ENCODE data around the gene FXYD4. TPM values are rescaled to one million over a fixed set of nuclear protein-coding genes. Genes with fewer than 3 reads are reported as not detected.

FXYD4 gene
- total RNA-seq, 5 donors from 2014 or later (not counting 1 experiment from before 2014, with no cell fraction given), result not detected

GRCh38 chr10:43383204-43383971, 12.0 kb downstream of the FXYD4 start:
- Mint-ChIP-seq H3K27me3 (no peaks in the 10 kb centered on the region), H3K27ac (peak overlapping the region; percentile 47 to 48), H3K36me3 (peaks cover 17% of the 10 kb centered on the region), H3K4me1 (peaks cover 21 to 31% (median 26%) of the 10 kb centered on the region in 3 donors), H3K4me3 (no peak overlapping the region), H3K9me3 (no peaks in the 10 kb centered on the region)
- ChIA-PET POLR2A (no interaction called here), CTCF (interaction anchor here in 1 of 2 donors (0.6 kb wide), 1 partner anchor 178 kb away, joined by 4 read pairs; no protein-coding TSS in a partner anchor)
- H3K36me3 ChIP-seq (ENCODE audit: control insufficient read depth in 2 of 2, extremely low read depth in 1 of 2, insufficient read depth in 1 of 2, low read length in 1 of 2), result peaks cover 0 to 33% of the 10 kb centered on the region in 2 donors
- no peaks in the 10 kb centered on the region for H3K27me3 ChIP-seq (replicated peaks in 1 of 2; ENCODE audit: control insufficient read depth in 2 of 2, extremely low read depth in 1 of 2, insufficient read depth in 2 of 2, low read length in 1 of 2)
- DNase-seq, result no peak
- no peak for ATAC-seq (replicated peaks in 1 of 4)
- H3K9me3 ChIP-seq, result no peaks in the 10 kb centered on the region
- peaks cover 4 to 5% of the 10 kb centered on the region in 2 experiments for H3K4me1 ChIP-seq (ENCODE audit: control insufficient read depth in 1 of 2, extremely low read depth in 1 of 2, insufficient read depth in 2 of 2, low read length in 2 of 2)
- H3K27ac ChIP-seq (ENCODE audit: low read length), result no peak overlapping the region
- no peak overlapping the region for H3K4me3 ChIP-seq (ENCODE audit: control insufficient read depth in 1 of 2, extremely low read depth in 1 of 2, low read length in 1 of 2)
- WGBS (ENCODE audit: insufficient coverage), result 96% methylated on average over 4 of the region's 14 CpGs

DNA sequence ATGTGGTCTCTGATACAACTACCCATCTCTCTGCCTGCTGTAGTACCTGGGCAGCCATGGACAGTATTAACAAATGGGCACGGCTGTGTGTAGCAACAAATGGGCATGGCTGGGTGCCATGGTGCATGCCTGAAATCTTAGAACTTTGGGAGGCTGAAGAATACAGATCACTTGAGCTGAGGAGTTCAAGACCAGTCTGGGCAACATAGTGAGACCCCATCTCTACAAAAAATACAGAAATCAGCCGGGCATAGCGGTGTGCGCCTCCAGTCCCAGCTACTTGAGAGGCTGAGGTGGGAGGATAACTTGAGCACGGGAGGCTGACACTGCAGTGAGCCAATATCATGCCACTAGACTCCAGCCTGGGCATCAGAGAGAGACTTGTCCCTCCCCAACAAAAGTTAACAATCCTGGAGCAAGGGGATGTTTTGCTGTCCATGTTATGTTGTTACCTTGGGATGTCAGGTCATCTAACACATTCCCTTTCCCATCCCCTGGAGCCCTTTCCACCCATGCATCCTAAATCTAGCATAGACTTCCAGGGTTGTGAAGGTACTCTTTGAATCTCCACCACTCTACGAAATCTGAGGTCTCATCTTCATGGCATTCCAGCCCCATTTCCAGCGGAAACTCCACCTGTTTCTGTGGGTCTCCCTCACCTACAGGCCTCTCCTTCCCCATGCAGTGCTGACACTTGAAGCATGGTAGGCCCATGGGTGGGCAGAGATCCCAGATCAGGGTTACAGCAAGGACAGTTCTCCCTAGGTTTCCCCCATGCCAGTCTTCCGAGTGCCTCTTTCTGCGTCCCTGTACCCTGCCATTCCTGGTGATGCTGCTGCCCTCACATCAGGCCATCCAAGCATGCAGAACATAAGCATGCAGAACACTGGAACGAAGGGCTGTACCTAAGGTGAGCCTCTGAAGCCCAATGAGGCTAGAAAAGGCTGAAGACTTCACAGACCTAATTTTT, 13.1 kb downstream of the FXYD4 start:
- 94% methylated on average over 6 of the region's 10 CpGs for WGBS (ENCODE audit: insufficient coverage)
- H3K27ac ChIP-seq (ENCODE audit: low read length), result no peak overlapping the region
- no peaks in the 10 kb centered on the region for H3K9me3 ChIP-seq
- H3K27me3 ChIP-seq (replicated peaks in 1 of 2; ENCODE audit: control insufficient read depth in 2 of 2, extremely low read depth in 1 of 2, insufficient read depth in 2 of 2, low read length in 1 of 2), result no peaks in the 10 kb centered on the region
- H3K9me3 Mint-ChIP-seq, result no peaks in the 10 kb centered on the region
- ATAC-seq (replicated peaks in 1 of 4), result peak in 2 of 4 experiments; percentile 17 to 52
- peaks cover 0 to 45% of the 10 kb centered on the region in 2 donors for H3K36me3 ChIP-seq (ENCODE audit: control insufficient read depth in 2 of 2, extremely low read depth in 1 of 2, insufficient read depth in 1 of 2, low read length in 1 of 2)
- DNase-seq, result no peak
- H3K4me3 ChIP-seq (ENCODE audit: control insufficient read depth in 1 of 2, extremely low read depth in 1 of 2, low read length in 1 of 2), result no peak overlapping the region
- no peaks in the 10 kb centered on the region for H3K27me3 Mint-ChIP-seq
- CTCF ChIA-PET, result no interaction called here
- POLR2A ChIA-PET, result no interaction called here
- H3K4me1 Mint-ChIP-seq, result peaks cover 28 to 41% (median 37%) of the 10 kb centered on the region in 3 donors
- H3K4me1 ChIP-seq (ENCODE audit: control insufficient read depth in 1 of 2, extremely low read depth in 1 of 2, insufficient read depth in 2 of 2, low read length in 2 of 2), result peaks cover 6 to 12% of the 10 kb centered on the region in 2 experiments
- H3K36me3 Mint-ChIP-seq, result peaks cover 22% of the 10 kb centered on the region
- no peak overlapping the region for H3K4me3 Mint-ChIP-seq
- H3K27ac Mint-ChIP-seq, result peak overlapping the region; percentile 47 to 48

DNA sequence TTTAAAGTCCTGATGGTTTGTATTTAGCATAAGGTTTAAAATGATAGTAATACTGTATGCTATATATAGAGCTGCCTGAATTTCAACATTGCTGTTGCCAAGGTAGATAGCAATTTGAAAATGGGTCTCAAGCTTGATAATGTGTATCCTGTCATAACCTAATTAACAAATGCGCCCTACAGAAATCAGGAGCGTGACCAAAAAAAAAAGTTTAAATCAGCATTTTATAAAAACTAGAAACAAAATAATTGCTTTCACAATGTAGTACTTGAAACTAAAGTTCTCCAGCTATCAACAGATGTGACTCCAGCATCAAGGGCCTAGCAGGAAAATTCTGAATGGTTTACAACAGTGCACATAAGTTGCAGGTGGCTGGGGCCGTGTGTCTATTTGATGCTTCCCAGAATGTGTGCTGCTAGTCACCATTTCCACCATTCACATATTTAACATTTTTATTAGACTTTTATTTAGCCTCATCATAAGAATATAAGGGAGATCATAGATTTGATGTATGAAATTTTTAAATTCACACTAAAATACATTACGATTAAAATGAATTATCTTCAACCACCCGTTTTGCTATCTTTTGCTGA, 14.1 kb downstream of the FXYD4 start:
- Mint-ChIP-seq H3K4me1 (peaks cover 38 to 50% (median 47%) of the 10 kb centered on the region in 3 donors), H3K27me3 (no peaks in the 10 kb centered on the region), H3K9me3 (no peaks in the 10 kb centered on the region), H3K4me3 (no peak overlapping the region), H3K36me3 (peaks cover 32% of the 10 kb centered on the region), H3K27ac (peak overlapping the region in 1 of 2 donors; percentile 49)
- peaks cover 6 to 22% of the 10 kb centered on the region in 2 experiments for H3K4me1 ChIP-seq (ENCODE audit: control insufficient read depth in 1 of 2, extremely low read depth in 1 of 2, insufficient read depth in 2 of 2, low read length in 2 of 2)
- ATAC-seq (replicated peaks in 1 of 4), result no peak
- ChIA-PET POLR2A (no interaction called here), CTCF (no interaction called here)
- no peak overlapping the region for H3K27ac ChIP-seq (ENCODE audit: low read length)
- no peak overlapping the region for H3K4me3 ChIP-seq (ENCODE audit: control insufficient read depth in 1 of 2, extremely low read depth in 1 of 2, low read length in 1 of 2)
- H3K9me3 ChIP-seq, result no peaks in the 10 kb centered on the region
- WGBS (ENCODE audit: insufficient coverage), result 100% methylated on average over 1 of the region's 5 CpGs
- peaks cover under 1 to 54% of the 10 kb centered on the region in 2 donors for H3K36me3 ChIP-seq (ENCODE audit: control insufficient read depth in 2 of 2, extremely low read depth in 1 of 2, insufficient read depth in 1 of 2, low read length in 1 of 2)
- DNase-seq, result no peak
- H3K27me3 ChIP-seq (replicated peaks in 1 of 2; ENCODE audit: control insufficient read depth in 2 of 2, extremely low read depth in 1 of 2, insufficient read depth in 2 of 2, low read length in 1 of 2), result no peaks in the 10 kb centered on the region

GRCh38 chr10:43386549-43386948, 15.1 kb downstream of the FXYD4 start:
- Mint-ChIP-seq H3K9me3 (no peaks in the 10 kb centered on the region), H3K27ac (peak overlapping the region in 1 of 2 donors; percentile 51), H3K4me1 (peaks cover 43 to 61% (median 53%) of the 10 kb centered on the region in 3 donors), H3K4me3 (no peak overlapping the region), H3K36me3 (peaks cover 39% of the 10 kb centered on the region), H3K27me3 (no peaks in the 10 kb centered on the region)
- ATAC-seq (replicated peaks in 1 of 4) (no peak), DNase-seq (no peak)
- Histone ChIP-seq H3K4me3 (ENCODE audit: control insufficient read depth in 1 of 2, extremely low read depth in 1 of 2, low read length in 1 of 2) (no peak overlapping the region), H3K27ac (ENCODE audit: low read length) (no peak overlapping the region), H3K36me3 (ENCODE audit: control insufficient read depth in 2 of 2, extremely low read depth in 1 of 2, insufficient read depth in 1 of 2, low read length in 1 of 2) (peaks cover 3 to 63% of the 10 kb centered on the region in 2 donors), H3K27me3 (replicated peaks in 1 of 2; ENCODE audit: control insufficient read depth in 2 of 2, extremely low read depth in 1 of 2, insufficient read depth in 2 of 2, low read length in 1 of 2) (no peaks in the 10 kb centered on the region), H3K4me1 (ENCODE audit: control insufficient read depth in 1 of 2, extremely low read depth in 1 of 2, insufficient read depth in 2 of 2, low read length in 2 of 2) (peaks cover 6 to 31% of the 10 kb centered on the region in 2 experiments), H3K9me3 (no peaks in the 10 kb centered on the region)
- ChIA-PET CTCF (interaction anchor here (0.5 to 0.6 kb wide), 2 partner anchors 73 kb away, joined by 3 to 4 read pairs; no protein-coding TSS in a partner anchor), POLR2A (no interaction called here)
- WGBS (ENCODE audit: insufficient coverage), result no CpG with 5 or more reads among the region's 4 CpGs

DNA sequence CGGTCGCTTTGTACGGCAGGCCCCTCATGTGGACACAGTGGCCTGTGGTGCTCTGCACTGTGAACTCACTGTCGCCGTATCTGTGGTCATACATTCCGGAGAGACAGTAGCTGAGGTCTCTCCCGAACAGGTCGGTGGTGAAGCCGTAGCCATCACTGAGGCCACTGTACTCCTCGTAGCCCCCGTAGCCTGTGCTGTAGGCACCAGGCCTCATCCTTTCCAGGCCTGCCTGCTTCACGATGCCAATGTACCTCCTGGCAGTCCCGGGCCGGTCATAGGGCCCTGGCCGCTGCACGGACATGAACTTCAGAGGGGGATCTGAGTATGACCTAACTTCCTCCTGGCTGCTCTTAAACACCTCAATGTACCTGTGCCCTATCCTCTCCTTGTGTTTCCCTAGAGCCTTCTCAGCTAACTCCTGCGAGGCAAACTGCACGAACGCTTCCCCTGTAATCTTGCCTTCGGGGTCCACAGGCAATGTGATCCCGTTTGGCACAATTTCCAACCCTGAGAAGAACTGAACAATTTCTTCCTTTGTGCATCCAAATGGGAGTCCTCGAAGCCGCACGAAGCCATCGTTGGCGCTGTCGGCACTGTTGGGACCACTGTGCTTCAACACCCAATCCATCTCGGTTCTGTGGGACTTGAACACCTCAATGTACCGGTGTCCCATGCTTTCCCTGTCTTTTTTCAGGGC, 15.7 kb downstream of the FXYD4 start:
- peaks cover 6 to 36% of the 10 kb centered on the region in 2 experiments for H3K4me1 ChIP-seq (ENCODE audit: control insufficient read depth in 1 of 2, extremely low read depth in 1 of 2, insufficient read depth in 2 of 2, low read length in 2 of 2)
- peaks cover 49 to 65% (median 58%) of the 10 kb centered on the region in 3 donors for H3K4me1 Mint-ChIP-seq
- peak overlapping the region; percentile 7 for H3K27ac ChIP-seq (ENCODE audit: low read length)
- WGBS (ENCODE audit: insufficient coverage), result 93% methylated on average over 29 of the region's 29 CpGs
- no peaks in the 10 kb centered on the region for H3K27me3 Mint-ChIP-seq
- H3K36me3 Mint-ChIP-seq, result peaks cover 43% of the 10 kb centered on the region
- H3K4me3 ChIP-seq (ENCODE audit: control insufficient read depth in 1 of 2, extremely low read depth in 1 of 2, low read length in 1 of 2), result no peak overlapping the region
- H3K27me3 ChIP-seq (replicated peaks in 1 of 2; ENCODE audit: control insufficient read depth in 2 of 2, extremely low read depth in 1 of 2, insufficient read depth in 2 of 2, low read length in 1 of 2), result no peaks in the 10 kb centered on the region
- DNase-seq, result no peak
- H3K27ac Mint-ChIP-seq, result peak overlapping the region; percentile 59 to 72
- ChIA-PET CTCF (interaction anchor here in 1 of 2 donors (0.5 kb wide), 1 partner anchor 73 kb away, joined by 4 read pairs; no protein-coding TSS in a partner anchor), POLR2A (no interaction called here)
- ATAC-seq (replicated peaks in 1 of 4), result no peak
- no peaks in the 10 kb centered on the region for H3K9me3 Mint-ChIP-seq
- H3K36me3 ChIP-seq (ENCODE audit: control insufficient read depth in 2 of 2, extremely low read depth in 1 of 2, insufficient read depth in 1 of 2, low read length in 1 of 2), result peaks cover 3 to 69% of the 10 kb centered on the region in 2 donors
- H3K4me3 Mint-ChIP-seq, result peak overlapping the region in 1 of 3 donors; percentile 9
- H3K9me3 ChIP-seq, result no peaks in the 10 kb centered on the region

All from T-cell (primary cell).